Measurements from ENCODE around the gene IFITM1. TPM values are rescaled to one million over a fixed set of nuclear protein-coding genes. Genes with fewer than 3 reads are reported as not detected.
"Not testable (repeated sequence)": the region's sequence is repeated elsewhere in the genome, so short reads cannot be mapped to it uniquely, and the experiment has no call there.

Gene IFITM1
- total and polyA plus RNA-seq, 2 donors: 206 to 463 TPM

DNA sequence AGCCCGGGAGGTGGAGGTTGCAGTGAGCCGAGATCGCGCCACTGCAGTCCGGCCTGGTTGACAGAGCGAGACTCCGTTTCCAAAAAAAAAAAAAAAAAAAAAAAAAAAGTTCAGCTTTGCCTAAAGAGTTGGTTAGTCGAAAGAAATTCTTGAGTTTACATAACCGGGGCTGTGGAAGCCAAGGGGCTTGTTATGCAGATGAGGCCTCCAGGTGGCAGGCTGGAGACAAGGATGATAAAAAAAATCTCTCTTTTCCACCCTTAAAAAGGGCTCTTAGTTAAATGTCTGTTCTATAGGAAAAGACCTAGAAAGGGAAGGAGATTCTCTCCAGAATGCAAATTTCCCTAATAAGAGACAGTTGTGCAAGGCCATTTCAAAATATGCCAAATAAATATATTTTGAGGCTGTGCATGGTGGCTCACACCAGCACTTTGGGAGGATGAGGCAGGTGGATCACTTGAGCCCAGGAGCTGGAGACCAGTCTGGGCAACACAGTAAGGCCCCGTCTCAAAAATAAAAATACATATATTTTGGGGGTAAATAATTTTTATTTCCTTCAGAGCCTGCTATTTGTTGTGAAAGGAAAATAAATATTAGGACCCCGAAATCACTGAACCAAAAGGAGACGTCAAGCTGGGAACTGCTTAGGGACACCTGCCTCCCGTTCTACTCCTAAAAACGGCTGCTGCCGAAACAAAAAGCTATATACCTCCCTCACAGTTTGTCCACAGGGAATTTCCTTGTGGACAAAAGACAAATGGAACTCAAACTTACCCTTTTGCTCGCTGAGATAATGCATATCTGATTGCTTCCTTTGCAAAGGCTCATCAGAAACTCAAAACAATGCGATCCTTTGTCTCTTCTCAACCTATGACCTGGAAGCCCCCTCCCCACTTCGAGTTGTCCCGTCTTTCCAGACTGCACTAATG is 8.7 kb upstream of the IFITM1 start:
- H3K4me3 ChIP-seq (ENCODE audit: low read length in 2 of 2): no peak overlapping the region
- H3K27me3 ChIP-seq (ENCODE audit: control insufficient read depth in 2 of 2, insufficient read depth in 1 of 2, low read length in 1 of 2): peaks cover 0 to 10% of the 10 kb centered on the region in 2 donors
- no peak overlapping the region for H3K27ac ChIP-seq (ENCODE audit: low read depth in 1 of 2, low read length in 1 of 2)
- H3K4me1 ChIP-seq (ENCODE audit: control insufficient read depth in 2 of 2, insufficient read depth in 2 of 2, low read length in 2 of 2): peaks cover 5 to 59% of the 10 kb centered on the region in 2 donors
- DNase-seq (ENCODE audit: low read depth in 6 of 9, low spot score in 9 of 9): peak in 3 of 9 donors; percentile 67 to 85 (median 74)
- no peaks in the 10 kb centered on the region for H3K36me3 ChIP-seq (ENCODE audit: control insufficient read depth in 2 of 2, insufficient read depth in 2 of 2, low read length in 1 of 2)
- H3K9me3 ChIP-seq (ENCODE audit: control insufficient read depth in 2 of 2, insufficient read depth in 1 of 2, low read length in 1 of 2): peaks cover 0 to 7% of the 10 kb centered on the region in 2 donors
- 51% methylated on average over 19 of the region's 19 CpGs for WGBS

DNA sequence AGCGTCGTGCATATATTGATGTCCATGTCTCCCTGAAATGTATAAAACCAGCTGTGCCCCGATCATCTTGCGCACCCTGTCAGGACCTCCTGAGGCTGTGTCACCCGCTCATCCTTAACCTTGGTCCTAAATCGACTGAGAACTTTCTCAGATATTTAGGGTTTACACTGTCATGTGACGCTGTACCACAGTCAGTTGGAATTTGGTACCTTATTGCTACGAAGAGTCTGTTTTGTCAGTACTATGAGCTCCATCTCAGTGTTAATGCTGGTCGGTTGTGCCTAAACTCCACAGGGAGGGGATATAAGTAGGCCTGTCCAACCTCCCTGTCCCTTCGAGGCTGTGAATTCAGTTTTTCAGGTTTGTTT is 8.0 kb upstream of the IFITM1 start:
- H3K4me1 ChIP-seq (ENCODE audit: control insufficient read depth in 2 of 2, insufficient read depth in 2 of 2, low read length in 2 of 2): peaks cover 5 to 59% of the 10 kb centered on the region in 2 donors
- no peak overlapping the region for H3K27ac ChIP-seq (ENCODE audit: low read depth in 1 of 2, low read length in 1 of 2)
- peaks cover 0 to 5% of the 10 kb centered on the region in 2 donors for H3K9me3 ChIP-seq (ENCODE audit: control insufficient read depth in 2 of 2, insufficient read depth in 1 of 2, low read length in 1 of 2)
- no peak for DNase-seq (ENCODE audit: low read depth in 6 of 9, low spot score in 9 of 9)
- no peak overlapping the region for H3K4me3 ChIP-seq (ENCODE audit: low read length in 2 of 2)
- H3K36me3 ChIP-seq (ENCODE audit: control insufficient read depth in 2 of 2, insufficient read depth in 2 of 2, low read length in 1 of 2): no peaks in the 10 kb centered on the region
- 96% methylated on average over 10 of the region's 10 CpGs for WGBS
- H3K27me3 ChIP-seq (ENCODE audit: control insufficient read depth in 2 of 2, insufficient read depth in 1 of 2, low read length in 1 of 2): peaks cover 0 to 5% of the 10 kb centered on the region in 2 donors

DNA sequence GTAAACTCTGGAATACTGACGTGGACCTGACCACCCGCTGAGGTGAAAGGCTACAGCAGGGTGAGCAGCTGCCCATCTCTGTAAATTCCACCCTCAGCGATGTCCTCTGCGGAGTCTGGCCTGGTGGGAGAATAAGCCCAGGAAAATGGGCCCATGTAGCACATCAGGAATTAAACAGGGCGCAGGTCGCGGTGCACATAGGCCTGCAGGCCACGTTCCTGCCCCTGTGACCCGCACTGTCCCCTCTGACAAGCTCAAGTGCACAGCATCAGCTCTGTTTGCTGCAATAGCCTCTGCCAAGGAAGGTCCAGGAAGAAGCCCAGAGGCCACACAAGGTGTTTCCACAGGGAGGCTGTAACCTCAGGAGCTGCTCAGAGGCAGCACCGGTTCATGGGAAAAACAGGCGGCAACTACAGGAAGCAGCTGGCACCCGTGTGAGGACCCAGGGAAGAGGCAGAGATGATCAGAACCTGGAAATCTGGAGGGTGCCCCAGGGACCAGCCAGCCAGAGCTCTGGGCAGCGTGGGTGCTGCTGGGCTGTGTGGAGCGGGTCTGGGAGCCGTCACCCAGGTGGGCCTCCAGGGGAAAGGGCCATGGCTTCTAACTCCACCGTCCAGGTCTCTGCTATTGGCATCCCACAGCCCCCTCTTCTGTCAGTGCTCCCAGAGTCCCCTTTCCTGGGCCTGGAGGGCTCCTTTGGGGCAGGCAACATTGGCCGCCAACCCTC is 7.0 kb upstream of the IFITM1 start:
- no peaks in the 10 kb centered on the region for H3K36me3 ChIP-seq (ENCODE audit: control insufficient read depth in 2 of 2, insufficient read depth in 2 of 2, low read length in 1 of 2)
- no peak overlapping the region for H3K4me3 ChIP-seq (ENCODE audit: low read length in 2 of 2)
- H3K27me3 ChIP-seq (ENCODE audit: control insufficient read depth in 2 of 2, insufficient read depth in 1 of 2, low read length in 1 of 2): peaks cover 0 to 3% of the 10 kb centered on the region in 2 donors
- 91% methylated on average over 17 of the region's 17 CpGs for WGBS
- peak overlapping the region in 1 of 2 donors; percentile 43 for H3K27ac ChIP-seq (ENCODE audit: low read depth in 1 of 2, low read length in 1 of 2)
- no peak for DNase-seq (ENCODE audit: low read depth in 6 of 9, low spot score in 9 of 9)
- peaks cover 0 to 5% of the 10 kb centered on the region in 2 donors for H3K9me3 ChIP-seq (ENCODE audit: control insufficient read depth in 2 of 2, insufficient read depth in 1 of 2, low read length in 1 of 2)
- peaks cover 5 to 62% of the 10 kb centered on the region in 2 donors for H3K4me1 ChIP-seq (ENCODE audit: control insufficient read depth in 2 of 2, insufficient read depth in 2 of 2, low read length in 2 of 2)

DNA sequence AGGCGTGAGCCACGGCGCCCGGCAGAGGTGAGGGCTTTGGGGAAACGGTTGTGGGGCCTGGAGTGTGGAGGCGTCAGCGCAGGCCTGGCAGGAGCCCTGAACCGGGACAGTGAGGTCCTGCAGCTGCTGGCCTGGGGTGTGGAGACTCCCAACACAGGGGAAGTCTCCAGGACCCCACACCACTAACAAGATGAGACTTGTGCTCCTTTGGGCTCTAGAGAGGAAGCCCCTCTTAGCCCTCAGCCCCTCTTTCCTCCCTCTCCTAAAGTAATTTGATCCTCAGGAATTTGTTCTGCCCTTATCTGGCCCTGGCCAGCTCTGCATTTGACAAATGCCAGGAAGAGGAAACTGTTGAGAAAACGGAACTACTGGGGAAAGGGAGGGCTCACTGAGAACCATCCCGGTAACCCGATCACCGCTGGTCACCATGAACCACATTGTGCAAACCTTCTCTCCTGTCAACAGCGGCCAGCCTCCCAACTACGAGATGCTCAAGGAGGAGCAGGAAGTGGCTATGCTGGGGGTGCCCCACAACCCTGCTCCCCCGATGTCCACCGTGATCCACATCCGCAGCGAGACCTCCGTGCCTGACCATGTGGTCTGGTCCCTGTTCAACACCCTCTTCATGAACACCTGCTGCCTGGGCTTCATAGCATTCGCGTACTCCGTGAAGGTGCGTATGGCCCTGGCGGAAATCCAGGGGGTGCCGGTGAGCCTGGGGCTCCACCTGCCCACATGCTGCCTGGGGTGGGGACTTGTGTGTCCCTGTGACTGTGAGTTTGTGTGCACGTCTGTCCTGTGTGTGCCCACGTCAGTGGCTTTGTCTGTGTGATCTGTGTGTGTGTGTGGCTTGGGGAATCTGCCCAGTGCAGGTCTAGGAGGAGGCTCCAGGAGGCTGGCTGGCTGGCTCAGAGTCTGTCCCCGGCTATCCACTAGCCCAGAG is 5.8 kb upstream of the IFITM1 start, which contains the start of gene IFITM2:
TSS of gene IFITM2 (plus strand) at position 51 of the 943 bp plus-strand sequence. CDS start at position 428, 377 bp downstream.
- H3K4me3 ChIP-seq (ENCODE audit: low read length in 2 of 2): peak within 1 kb of the TSS; percentile 47 to 49
- H3K27ac ChIP-seq (ENCODE audit: low read depth in 1 of 2, low read length in 1 of 2): peak within 1 kb of the TSS; percentile 63 to 86
- H3K36me3 ChIP-seq (ENCODE audit: control insufficient read depth in 2 of 2, insufficient read depth in 2 of 2, low read length in 1 of 2); H3K9me3 ChIP-seq (ENCODE audit: control insufficient read depth in 2 of 2, insufficient read depth in 1 of 2, low read length in 1 of 2); H3K27me3 ChIP-seq (ENCODE audit: control insufficient read depth in 2 of 2, insufficient read depth in 1 of 2, low read length in 1 of 2): not testable (repeated sequence)
- H3K4me1 ChIP-seq (ENCODE audit: control insufficient read depth in 2 of 2, insufficient read depth in 2 of 2, low read length in 2 of 2): peaks cover 9 to 69% of the 10 kb centered on the region in 2 donors
- peak in 1 of 9 donors; percentile 62 for DNase-seq (ENCODE audit: low read depth in 6 of 9, low spot score in 9 of 9)
- 22% methylated on average over 28 of the region's 28 CpGs for WGBS

- H3K9me3 ChIP-seq (ENCODE audit: control insufficient read depth in 2 of 2, insufficient read depth in 1 of 2, low read length in 1 of 2); H3K27me3 ChIP-seq (ENCODE audit: control insufficient read depth in 2 of 2, insufficient read depth in 1 of 2, low read length in 1 of 2); DNase-seq (ENCODE audit: low read depth in 6 of 9, low spot score in 9 of 9); H3K36me3 ChIP-seq (ENCODE audit: control insufficient read depth in 2 of 2, insufficient read depth in 2 of 2, low read length in 1 of 2): not testable (repeated sequence)
- Histone ChIP-seq H3K4me3 (ENCODE audit: low read length in 2 of 2) (peak overlapping the region; percentile 47 to 49), H3K4me1 (ENCODE audit: control insufficient read depth in 2 of 2, insufficient read depth in 2 of 2, low read length in 2 of 2) (peaks cover 19 to 71% of the 10 kb centered on the region in 2 donors), H3K27ac (ENCODE audit: low read depth in 1 of 2, low read length in 1 of 2) (peak overlapping the region; percentile 26 to 78)
- WGBS: 69% methylated on average over 24 of the region's 24 CpGs
Observed at GRCh38 chr11:308740-309665, 4.8 kb upstream of the IFITM1 start.

DNA sequence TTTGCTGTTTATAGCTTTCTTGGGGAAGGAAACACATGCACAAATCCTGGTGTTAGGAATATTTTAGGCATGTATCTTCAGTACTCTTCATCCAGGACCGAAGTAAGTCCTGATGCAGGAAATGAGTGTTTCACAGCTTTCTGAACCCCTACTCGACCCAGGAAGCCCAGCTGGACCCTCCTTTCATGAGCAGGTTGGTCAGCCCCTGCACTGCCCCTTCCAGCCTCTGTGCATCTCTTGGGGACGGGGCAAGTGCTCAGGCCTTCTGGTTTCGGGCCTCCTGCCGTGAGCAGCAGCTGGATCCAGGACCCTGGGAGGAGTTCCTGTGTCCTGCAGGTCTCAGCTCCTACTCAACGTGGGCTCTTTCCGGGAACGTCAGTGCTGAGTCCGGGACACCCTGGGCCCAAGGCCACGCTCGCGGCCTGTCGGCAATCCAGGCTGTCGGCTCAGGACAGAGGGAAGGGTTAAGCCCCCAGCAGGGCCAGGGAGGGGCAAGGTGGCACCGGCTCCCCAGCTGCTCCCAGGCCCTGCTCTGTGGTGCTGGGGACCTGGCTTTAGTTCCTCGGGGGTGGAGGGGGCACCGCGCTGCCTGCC is 3.8 kb upstream of the IFITM1 start:
- H3K27me3 ChIP-seq (ENCODE audit: control insufficient read depth in 2 of 2, insufficient read depth in 1 of 2, low read length in 1 of 2); DNase-seq (ENCODE audit: low read depth in 6 of 9, low spot score in 9 of 9); H3K36me3 ChIP-seq (ENCODE audit: control insufficient read depth in 2 of 2, insufficient read depth in 2 of 2, low read length in 1 of 2); H3K9me3 ChIP-seq (ENCODE audit: control insufficient read depth in 2 of 2, insufficient read depth in 1 of 2, low read length in 1 of 2): not testable (repeated sequence)
- WGBS: 45% methylated on average over 5 of the region's 18 CpGs
- Histone ChIP-seq H3K4me3 (ENCODE audit: low read length in 2 of 2) (peak overlapping the region; percentile 25 to 38), H3K4me1 (ENCODE audit: control insufficient read depth in 2 of 2, insufficient read depth in 2 of 2, low read length in 2 of 2) (peaks cover 22 to 73% of the 10 kb centered on the region in 2 donors), H3K27ac (ENCODE audit: low read depth in 1 of 2, low read length in 1 of 2) (peak overlapping the region; percentile 14 to 71)

- peaks cover 0 to 20% of the 10 kb centered on the region in 2 donors for H3K27me3 ChIP-seq (ENCODE audit: control insufficient read depth in 2 of 2, insufficient read depth in 1 of 2, low read length in 1 of 2)
- peak overlapping the region in 1 of 2 donors; percentile 70 for H3K27ac ChIP-seq (ENCODE audit: low read depth in 1 of 2, low read length in 1 of 2)
- peaks cover 32 to 76% of the 10 kb centered on the region in 2 donors for H3K4me1 ChIP-seq (ENCODE audit: control insufficient read depth in 2 of 2, insufficient read depth in 2 of 2, low read length in 2 of 2)
- 7% methylated on average over 10 of the region's 71 CpGs for WGBS
- not testable (repeated sequence) for DNase-seq (ENCODE audit: low read depth in 6 of 9, low spot score in 9 of 9); H3K9me3 ChIP-seq (ENCODE audit: control insufficient read depth in 2 of 2, insufficient read depth in 1 of 2, low read length in 1 of 2); H3K36me3 ChIP-seq (ENCODE audit: control insufficient read depth in 2 of 2, insufficient read depth in 2 of 2, low read length in 1 of 2)
- peak overlapping the region in 1 of 2 donors; percentile 16 for H3K4me3 ChIP-seq (ENCODE audit: low read length in 2 of 2)
Observed at GRCh38 chr11:311013-311748, 2.7 kb upstream of the IFITM1 start.

Data from thymus (tissue), 11 donors.